GM18858 (cell line): ENCODE data around the gene STC2.

ENCODE experiments used
- ATAC-seq: cut with Tn5 transposase; IDR thresholded peaks from one replicate; pipeline ENCODE4 v1.9.1; 2021; ENCODE audit not compliant: unreplicated experiment

STC2 gene

GRCh38 chr5:173329491-173330337 lies 1.5 kb upstream of the STC2 start:
- peak; percentile 51 for ATAC-seq

GRCh38 chr5:173328844-173329490 lies 753 bp upstream of the STC2 start:
- no peak for ATAC-seq

GRCh38 chr5:173327084-173327947 lies 898 bp downstream of the STC2 start:
- ATAC-seq = no peak

GRCh38 chr5:173326501-173326960 lies 1.7 kb downstream of the STC2 start:
- no peak for ATAC-seq

GRCh38 chr5:173325091-173325698 lies 3.0 kb downstream of the STC2 start:
- ATAC-seq = no peak

GRCh38 chr5:173324115-173325001 lies 3.9 kb downstream of the STC2 start:
- ATAC-seq = no peak

GRCh38 chr5:173323799-173324114 lies 4.5 kb downstream of the STC2 start:
- no peak for ATAC-seq

- ATAC-seq = no peak
Observed at GRCh38 chr5:173323106-173323798, 5.0 kb downstream of the STC2 start.

GRCh38 chr5:173321886-173322285 lies 6.3 kb downstream of the STC2 start:
- no peak for ATAC-seq

- no peak for ATAC-seq
Observed at GRCh38 chr5:173320259-173320658, 8.0 kb downstream of the STC2 start.

- no peak for ATAC-seq
Observed at GRCh38 chr5:173319646-173320045, 8.6 kb downstream of the STC2 start.

GRCh38 chr5:173318881-173319620 lies 9.2 kb downstream of the STC2 start:
- no peak for ATAC-seq

GRCh38 chr5:173318330-173318729 lies 9.9 kb downstream of the STC2 start:
- no peak for ATAC-seq

- ATAC-seq = no peak
Observed at GRCh38 chr5:173317852-173318251, 10.4 kb downstream of the STC2 start.

GRCh38 chr5:173317091-173317730 lies 11.0 kb downstream of the STC2 start:
- no peak for ATAC-seq

GRCh38 chr5:173316339-173317020 lies 11.7 kb downstream of the STC2 start:
- ATAC-seq = no peak

GRCh38 chr5:173315495-173316338 lies 12.5 kb downstream of the STC2 start:
- ATAC-seq = no peak
